Endodermal cell (in vitro differentiated cells): ENCODE data around the gene GDAP2. TPM values are rescaled to one million over a fixed set of nuclear protein-coding genes. Genes with fewer than 3 reads are reported as not detected.

Experiments used
- DNase-seq: peaks from one replicate; pipeline ENCODE4 v3.0.0-alpha.2; 2017
- H3K27ac ChIP-seq: 2 replicates; pipeline ENCODE4 v1.5.1; 2013; ENCODE audit warnings: mild to moderate bottlenecking, low read depth, low read length, moderate library complexity
- H3K27me3 ChIP-seq: 2 replicates; pipeline ENCODE4 v1.6.1; 2013; ENCODE audit warnings: mild to moderate bottlenecking, low read length, moderate library complexity; ENCODE audit not compliant: insufficient read depth, control insufficient read depth, poor library complexity, severe bottlenecking
- H3K36me3 ChIP-seq: 2 replicates; pipeline ENCODE4 v1.7.0; 2013; ENCODE audit warnings: mild to moderate bottlenecking, low read length, moderate library complexity; ENCODE audit not compliant: control insufficient read depth, insufficient read depth
- H3K4me1 ChIP-seq: one replicate; pipeline ENCODE4 v1.7.0; 2013; ENCODE audit warnings: low read length; ENCODE audit not compliant: control insufficient read depth, insufficient read depth
- H3K4me3 ChIP-seq: 2 replicates; pipeline ENCODE4 v1.5.1; 2013; ENCODE audit warnings: mild to moderate bottlenecking, low read length, moderate library complexity
- H3K9ac ChIP-seq: 2 replicates; pipeline ENCODE4 v1.6.1; 2013; ENCODE audit warnings: mild to moderate bottlenecking, low read length, moderate library complexity; ENCODE audit not compliant: poor library complexity, severe bottlenecking; ENCODE audit errors: extremely low read depth
- H3K9me3 ChIP-seq: 2 replicates; pipeline ENCODE4 v1.6.1; 2013; ENCODE audit warnings: mild to moderate bottlenecking, low read length, moderate library complexity; ENCODE audit not compliant: control insufficient read depth
- H3K27ac Mint-ChIP-seq: 2 replicates; pipeline ENCODE4 v1.8.0; 2020; ENCODE audit warnings: mixed read lengths
- H3K27me3 Mint-ChIP-seq: 2 replicates; pipeline ENCODE4 v1.8.0; 2021; ENCODE audit warnings: mild to moderate bottlenecking, mixed read lengths; ENCODE audit not compliant: insufficient read depth
- H3K36me3 Mint-ChIP-seq: 2 replicates; pipeline ENCODE4 v1.8.0; 2020; ENCODE audit warnings: low read depth, mixed read lengths
- H3K4me1 Mint-ChIP-seq: 2 replicates; pipeline ENCODE4 v1.8.0; 2020; ENCODE audit warnings: mixed read lengths
- H3K4me3 Mint-ChIP-seq: 2 replicates; pipeline ENCODE4 v1.8.0; 2020; ENCODE audit warnings: mild to moderate bottlenecking, moderate library complexity, mixed read lengths
- H3K9me3 Mint-ChIP-seq: 2 replicates; pipeline ENCODE4 v1.8.0; 2020; ENCODE audit warnings: mild to moderate bottlenecking, mixed read lengths
- WGBS, 2 experiments: methylation state at CpG; one replicate each; pipeline versions ENCODE4 v1.1.5 to v1.1.7; 2013; ENCODE audit warnings: missing lambda C conversion rate in 2 of 2, mixed read lengths in 1 of 2; ENCODE audit not compliant: insufficient coverage in 1 of 2, insufficient read length in 1 of 2; 5-methylcytosine and 5-hydroxymethylcytosine counted together
- total RNA-seq, 2 donors: library from RNA; stranded (reverse); fragmentation: NEBNext Ultra II Directional in 1 of 2; extraction: Animal tissue kit (Norgen Biotek cat#: 25700) in 1 of 2; gene quantifications; 2 replicates in 1 of 2; 3 replicates in 1 of 2; pipeline ENCODE4 v1.2.1, GENCODE V29; 2021
- TF ChIP-seq, protein P1 (sequence below): fragments of 200-600 bp; sonication (generic); conservative IDR thresholded peaks from 2 replicates; pipeline ENCODE4 v1.5.0; 2021; ENCODE audit warnings: antibody characterized with exemption, mild to moderate bottlenecking

The GDAP2 gene
- total RNA-seq, 2 donors from 2014 or later, result 24.1 to 34.8 TPM

DNA sequence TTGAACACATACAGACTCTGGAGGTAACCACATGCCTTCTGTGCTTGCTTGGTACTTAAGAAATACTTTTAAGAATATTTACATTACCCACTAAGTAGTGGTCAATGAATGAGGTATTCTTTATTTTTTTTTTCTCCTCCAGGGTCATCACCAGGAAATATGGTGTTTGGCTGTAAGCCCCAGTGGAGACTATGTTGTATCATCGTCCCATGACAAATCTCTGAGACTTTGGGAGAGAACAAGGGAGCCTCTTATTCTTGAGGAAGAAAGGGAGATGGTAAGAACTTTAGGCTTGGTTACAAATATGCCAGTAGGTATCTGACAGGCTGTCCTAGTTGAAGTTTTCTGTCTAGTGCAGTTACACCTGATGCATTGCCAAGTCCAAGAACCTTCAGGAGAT, 23.0 kb upstream of the GDAP2 start:
- no peak overlapping the region for H3K27ac ChIP-seq
- no peak for DNase-seq
- no peaks in the 10 kb centered on the region for H3K4me1 Mint-ChIP-seq
- H3K9me3 Mint-ChIP-seq, result no peaks in the 10 kb centered on the region
- no peak overlapping the region for H3K27ac Mint-ChIP-seq
- H3K9ac ChIP-seq, result no peak overlapping the region
- no peak overlapping the region for H3K4me3 ChIP-seq
- no peaks in the 10 kb centered on the region for H3K27me3 ChIP-seq
- H3K4me1 ChIP-seq, result peaks cover 7% of the 10 kb centered on the region
- 98 to 100% methylated on average over 1 of the region's 1 CpG for WGBS, 2 experiments
- TF ChIP-seq, protein P1, sequence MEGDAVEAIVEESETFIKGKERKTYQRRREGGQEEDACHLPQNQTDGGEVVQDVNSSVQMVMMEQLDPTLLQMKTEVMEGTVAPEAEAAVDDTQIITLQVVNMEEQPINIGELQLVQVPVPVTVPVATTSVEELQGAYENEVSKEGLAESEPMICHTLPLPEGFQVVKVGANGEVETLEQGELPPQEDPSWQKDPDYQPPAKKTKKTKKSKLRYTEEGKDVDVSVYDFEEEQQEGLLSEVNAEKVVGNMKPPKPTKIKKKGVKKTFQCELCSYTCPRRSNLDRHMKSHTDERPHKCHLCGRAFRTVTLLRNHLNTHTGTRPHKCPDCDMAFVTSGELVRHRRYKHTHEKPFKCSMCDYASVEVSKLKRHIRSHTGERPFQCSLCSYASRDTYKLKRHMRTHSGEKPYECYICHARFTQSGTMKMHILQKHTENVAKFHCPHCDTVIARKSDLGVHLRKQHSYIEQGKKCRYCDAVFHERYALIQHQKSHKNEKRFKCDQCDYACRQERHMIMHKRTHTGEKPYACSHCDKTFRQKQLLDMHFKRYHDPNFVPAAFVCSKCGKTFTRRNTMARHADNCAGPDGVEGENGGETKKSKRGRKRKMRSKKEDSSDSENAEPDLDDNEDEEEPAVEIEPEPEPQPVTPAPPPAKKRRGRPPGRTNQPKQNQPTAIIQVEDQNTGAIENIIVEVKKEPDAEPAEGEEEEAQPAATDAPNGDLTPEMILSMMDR, result no peak
- H3K36me3 ChIP-seq, result peaks cover 95% of the 10 kb centered on the region
- no peaks in the 10 kb centered on the region for H3K27me3 Mint-ChIP-seq
- peaks cover 55% of the 10 kb centered on the region for H3K36me3 Mint-ChIP-seq
- no peak overlapping the region for H3K4me3 Mint-ChIP-seq
- H3K9me3 ChIP-seq, result no peaks in the 10 kb centered on the region

DNA sequence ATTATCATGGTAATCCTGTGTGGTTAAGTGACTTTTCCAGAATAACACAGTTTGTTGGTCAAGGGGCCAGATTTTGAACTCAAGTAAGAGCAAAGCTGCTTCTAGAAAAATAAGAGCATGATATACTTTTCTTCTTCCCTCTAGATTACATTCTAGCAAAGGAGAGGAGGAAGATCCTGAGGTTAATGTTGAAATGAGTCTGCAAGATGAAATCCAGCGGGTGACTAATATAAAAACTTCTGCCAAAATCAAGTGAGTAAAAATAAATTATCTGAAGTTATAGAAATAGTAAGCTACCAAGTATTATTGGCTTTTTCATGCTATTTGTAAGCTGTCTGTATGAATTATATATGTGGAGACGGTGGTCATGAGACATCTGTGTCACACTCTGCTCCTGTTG, 12.9 kb upstream of the GDAP2 start:
- no peak overlapping the region for H3K27ac ChIP-seq
- no peak overlapping the region for H3K4me3 ChIP-seq
- no peaks in the 10 kb centered on the region for H3K4me1 ChIP-seq
- H3K36me3 ChIP-seq, result peaks cover 75% of the 10 kb centered on the region
- no peaks in the 10 kb centered on the region for H3K4me1 Mint-ChIP-seq
- TF ChIP-seq, protein P1, result no peak
- no peak for DNase-seq
- no peak overlapping the region for H3K27ac Mint-ChIP-seq
- H3K9me3 Mint-ChIP-seq, result no peaks in the 10 kb centered on the region
- H3K9ac ChIP-seq, result no peak overlapping the region
- peaks cover 68% of the 10 kb centered on the region for H3K36me3 Mint-ChIP-seq
- H3K9me3 ChIP-seq, result no peaks in the 10 kb centered on the region
- H3K27me3 ChIP-seq, result no peaks in the 10 kb centered on the region
- 96 to 100% methylated on average over 1 to 2 of the region's 2 CpGs for WGBS, 2 experiments
- no peak overlapping the region for H3K4me3 Mint-ChIP-seq
- no peaks in the 10 kb centered on the region for H3K27me3 Mint-ChIP-seq

DNA sequence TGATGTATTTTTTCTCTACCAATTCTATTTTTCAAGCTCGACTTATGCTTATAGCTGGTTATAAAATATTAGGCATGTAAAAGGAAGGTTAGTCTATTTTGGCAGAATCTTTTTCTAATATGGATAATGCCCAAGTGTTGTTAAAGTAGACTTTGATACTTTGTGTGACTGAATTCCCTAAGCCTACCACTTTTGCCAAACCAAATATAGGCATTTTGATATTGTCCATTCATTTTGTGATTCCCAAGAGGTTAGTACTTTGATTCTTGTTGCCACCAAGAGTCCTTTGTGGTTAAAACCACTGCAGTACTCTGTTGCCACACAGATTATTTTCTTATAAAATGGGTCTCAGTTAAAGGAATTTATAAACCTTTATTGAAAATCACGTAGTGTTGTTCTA, 4.3 kb upstream of the GDAP2 start:
- Histone ChIP-seq H3K27me3 (no peaks in the 10 kb centered on the region), H3K36me3 (peaks cover 41% of the 10 kb centered on the region), H3K9ac (no peak overlapping the region), H3K27ac (no peak overlapping the region), H3K4me3 (no peak overlapping the region), H3K9me3 (no peaks in the 10 kb centered on the region), H3K4me1 (no peaks in the 10 kb centered on the region)
- Mint-ChIP-seq H3K27me3 (no peaks in the 10 kb centered on the region), H3K27ac (no peak overlapping the region), H3K36me3 (peaks cover 16% of the 10 kb centered on the region), H3K4me1 (peaks cover 7% of the 10 kb centered on the region), H3K4me3 (no peak overlapping the region), H3K9me3 (no peaks in the 10 kb centered on the region)
- DNase-seq, result no peak
- 97% methylated on average over 2 of the region's 2 CpGs; no CpG with 5 or more reads in 1 of the 2 experiments for WGBS, 2 experiments
- TF ChIP-seq, protein P1, result no peak
